LNCaP clone FGC (cell line): ENCODE data around the gene MACROD2.

Experiments used
- DNase-seq: peaks from one replicate; pipeline ENCODE4 v3.0.0-alpha.2; 2011; ENCODE audit warnings: low read depth
- H3K4me3 ChIP-seq: 2 replicates; pipeline ENCODE4 v1.5.1; 2011; ENCODE audit warnings: mild to moderate bottlenecking, low read depth, low read length, control low read depth
- CTCF ChIP-seq: IDR thresholded peaks from 2 replicates; pipeline ENCODE4 v1.5.1; 2012; ENCODE audit warnings: mild to moderate bottlenecking; ENCODE audit not compliant: control insufficient read depth, insufficient read depth; ENCODE audit errors: extremely low read depth

The MACROD2 gene

GRCh38 chr20:15848995-15849610 is 1853.8 kb downstream of the MACROD2 start:
- no peak for TF ChIP-seq CTCF
- H3K4me3 ChIP-seq: no peak overlapping the region
- no peak for DNase-seq

DNA sequence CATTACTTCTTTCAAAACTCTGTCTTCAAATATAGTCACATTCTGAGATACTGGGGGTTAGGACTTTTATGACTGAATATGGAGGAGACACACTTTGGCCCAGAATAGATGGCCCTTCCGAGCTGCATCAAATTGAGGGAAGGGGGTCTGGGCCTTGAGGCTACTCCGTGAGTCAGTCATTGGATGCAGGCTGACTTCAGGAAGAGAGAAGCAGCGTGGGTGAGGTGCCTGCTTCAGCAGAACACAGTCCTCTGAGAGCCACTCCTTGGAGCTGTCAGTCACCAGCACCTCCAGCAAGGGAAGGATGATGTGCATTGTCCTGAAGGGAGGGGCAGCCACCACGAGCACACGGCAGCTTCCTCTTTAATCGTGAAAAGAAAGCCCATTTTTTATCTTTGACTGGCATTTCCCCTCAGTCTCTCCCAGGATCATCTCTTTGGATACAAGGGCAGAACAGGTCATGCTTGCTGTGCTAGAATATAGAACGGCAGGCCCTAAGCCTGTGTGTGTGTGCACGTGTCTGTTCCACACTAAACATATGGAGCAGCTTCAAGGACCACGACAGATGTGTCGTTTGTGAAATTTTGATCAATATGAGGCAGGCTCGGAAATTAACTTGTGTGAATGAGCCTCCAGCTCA is 1856.4 kb downstream of the MACROD2 start:
- no peak overlapping the region for H3K4me3 ChIP-seq
- TF ChIP-seq CTCF: no peak
- DNase-seq: no peak

- no peak overlapping the region for H3K4me3 ChIP-seq
- no peak for TF ChIP-seq CTCF
- DNase-seq: no peak
These were observed 1859.6 kb downstream of the MACROD2 start for GRCh38 chr20:15854911-15855310.

DNA sequence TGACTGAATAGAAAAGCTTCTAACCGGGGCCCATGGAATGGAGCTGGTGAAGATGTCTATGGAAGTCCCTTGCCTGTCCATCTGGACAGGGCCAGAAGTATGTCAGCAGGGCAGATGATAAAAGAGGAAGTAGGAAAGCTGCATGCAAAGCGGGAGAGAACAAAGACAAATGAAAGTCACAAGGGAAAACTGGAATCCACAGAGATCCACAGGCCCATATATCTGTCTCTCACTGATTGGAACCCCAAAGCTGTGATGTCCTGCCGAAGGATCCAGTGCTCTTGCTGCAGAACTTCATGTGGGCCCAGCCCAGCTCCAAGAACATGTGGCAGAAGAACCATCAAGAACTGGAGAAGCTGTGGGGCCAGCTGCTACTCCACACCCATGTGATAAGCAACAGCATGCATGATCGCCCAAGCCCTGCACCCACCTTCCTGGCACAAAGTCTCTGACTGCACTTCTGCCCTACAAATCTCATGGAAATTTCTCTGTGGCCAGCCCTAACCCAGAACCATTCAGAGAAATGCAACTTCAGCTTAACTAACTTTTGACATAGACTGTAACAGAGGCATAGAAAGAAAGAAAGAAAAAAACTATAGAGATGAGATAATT is 1862.0 kb downstream of the MACROD2 start:
- DNase-seq: no peak

DNA sequence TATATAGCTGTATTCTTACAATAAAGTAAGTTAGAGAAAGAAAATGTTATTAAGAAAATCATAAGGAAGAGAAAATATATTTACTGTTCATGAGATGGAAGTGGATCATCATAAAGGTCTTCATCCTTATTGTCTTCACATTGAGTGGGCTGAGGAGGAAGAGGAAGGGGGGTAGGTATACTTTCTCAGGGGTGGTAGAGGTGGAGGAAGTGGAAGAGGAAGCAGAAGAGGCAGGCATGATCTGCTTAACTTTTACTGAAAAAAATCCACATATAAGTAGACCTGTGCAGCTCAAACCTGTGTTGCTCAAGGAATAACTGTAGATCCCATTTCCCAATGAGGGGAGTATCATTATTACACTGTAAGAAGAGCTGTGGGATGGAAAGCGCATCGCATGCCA is 1863.7 kb downstream of the MACROD2 start:
- no peak for DNase-seq
- no peak for TF ChIP-seq CTCF
- H3K4me3 ChIP-seq: no peak overlapping the region

More for the DNA sequence above, 1862.0 kb downstream of the MACROD2 start:
- no peak for TF ChIP-seq CTCF
- H3K4me3 ChIP-seq: no peak overlapping the region

DNA sequence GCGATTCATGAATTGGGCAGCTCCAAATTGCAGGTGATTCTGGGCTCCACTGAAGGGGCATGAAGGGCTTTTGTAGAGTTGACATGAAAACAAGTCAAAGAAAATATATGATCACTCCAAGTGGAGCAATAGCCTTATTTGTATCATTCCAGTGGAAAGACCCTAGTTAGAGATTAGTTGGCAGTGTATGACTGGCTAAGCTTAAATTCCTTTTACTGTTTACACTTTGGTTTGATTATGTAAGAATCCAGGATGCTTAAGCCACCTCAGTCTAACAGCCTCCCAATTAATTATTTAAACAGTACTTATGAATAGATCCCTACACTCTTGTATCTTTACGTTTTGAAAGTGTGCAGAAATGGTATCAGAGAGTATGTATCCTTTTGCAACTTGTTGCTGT is 1865.5 kb downstream of the MACROD2 start:
- DNase-seq: no peak
- H3K4me3 ChIP-seq: no peak overlapping the region
- no peak for TF ChIP-seq CTCF

DNA sequence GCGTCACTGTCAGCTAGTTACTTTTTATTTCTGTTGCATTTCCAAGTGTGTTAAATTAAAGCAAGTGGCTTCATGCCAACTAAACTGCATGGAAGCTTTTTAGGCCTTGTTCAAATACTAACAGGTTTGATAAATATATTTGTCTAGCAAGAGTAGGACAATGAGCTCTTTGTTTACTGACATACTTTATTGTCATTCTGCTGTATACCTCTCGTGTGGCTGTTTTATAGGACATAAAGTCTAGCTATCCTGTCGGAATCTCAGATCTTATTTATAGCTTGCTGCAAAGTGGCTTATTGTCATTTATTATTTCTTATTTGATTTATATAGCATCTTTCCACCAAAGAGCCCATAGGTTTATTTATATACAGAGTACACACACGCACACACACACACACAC is 1866.9 kb downstream of the MACROD2 start:
- no peak for TF ChIP-seq CTCF
- DNase-seq: peak; percentile 90
- H3K4me3 ChIP-seq: no peak overlapping the region
